Keratinocyte (primary cell): Measurements from ENCODE around the gene MYO16.

ENCODE experiments used
- CTCF ChIP-seq, 3 experiments: IDR thresholded peaks in 1 of 3; conservative IDR thresholded peaks in 1 of 3; optimal IDR thresholded peaks in 1 of 3; 2 replicates in 2 of 3; 3 replicates in 1 of 3; pipeline versions ENCODE3 to v1.5.1; 2011; ENCODE audit warnings: low read length in 3 of 3, mild to moderate bottlenecking in 3 of 3, moderate library complexity in 2 of 3, control low read depth in 1 of 3, inconsistent platforms in 1 of 3; ENCODE audit not compliant: insufficient read depth in 2 of 3; ENCODE audit errors: extremely low read depth in 1 of 3
- EZH2 ChIP-seq: IDR thresholded peaks from one replicate; pipeline ENCODE4 v1.6.1; 2012; ENCODE audit warnings: inconsistent platforms, mild to moderate bottlenecking, low read length, moderate library complexity

- no peak for TF ChIP-seq EZH2
- TF ChIP-seq CTCF (optimal IDR thresholded peaks at IDR 0.05 in 1 of 3, IDR thresholded peaks at IDR 0.05 in 1 of 3, conservative IDR thresholded peaks at IDR 0.05 in 1 of 3; ENCODE audit: extremely low read depth in 1 of 3, insufficient read depth in 2 of 3, low read length in 3 of 3), result no peak
Measured at GRCh38 chr13:108922108-108922507, 292.7 kb downstream of the MYO16 start.
